NCI-H1105 (cell line): Measurements from ENCODE around the gene C16orf78.

ENCODE experiments used
- DNase-seq: peaks from one replicate; lab custom pipeline; 2025; lab: John Stamatoyannopoulos, UW

C16orf78 gene, protein sequence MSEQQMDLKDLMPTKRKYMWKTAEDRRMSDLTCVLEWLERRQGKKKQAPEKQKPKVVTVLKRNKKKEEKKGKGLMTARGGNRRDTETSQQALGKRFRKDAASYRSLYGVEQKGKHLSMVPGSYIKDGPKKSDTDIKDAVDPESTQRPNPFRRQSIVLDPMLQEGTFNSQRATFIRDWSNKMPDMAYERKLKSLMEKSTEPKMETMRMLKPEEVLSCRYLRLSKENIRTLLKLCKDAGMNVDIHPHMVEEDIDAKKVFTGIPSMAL

DNA sequence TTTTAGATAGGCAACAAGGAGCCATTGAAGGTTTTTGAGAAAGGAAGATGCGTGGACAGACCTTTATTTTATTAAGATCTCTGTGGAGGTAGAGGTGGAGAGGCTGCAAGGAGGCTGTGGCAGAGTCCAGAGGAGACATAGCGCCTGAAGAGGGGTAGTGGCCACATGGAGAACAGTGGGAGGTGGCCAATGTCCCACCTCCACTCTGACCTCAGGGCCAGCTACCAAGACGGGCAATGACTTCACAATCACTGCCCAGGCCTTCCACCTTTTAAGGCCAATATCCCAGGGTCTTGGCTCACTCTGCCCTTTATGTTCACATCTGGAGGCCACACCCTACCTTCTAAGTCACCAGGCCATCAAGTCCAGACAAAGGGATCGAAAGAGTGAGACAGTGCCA lies at the start of gene C16orf78:
Gene C16orf78, plus strand, starts transcription at position 301 of the 400 bp plus-strand sequence. CDS start 136 bp downstream, outside the sequence.
- DNase-seq = no peak

DNA sequence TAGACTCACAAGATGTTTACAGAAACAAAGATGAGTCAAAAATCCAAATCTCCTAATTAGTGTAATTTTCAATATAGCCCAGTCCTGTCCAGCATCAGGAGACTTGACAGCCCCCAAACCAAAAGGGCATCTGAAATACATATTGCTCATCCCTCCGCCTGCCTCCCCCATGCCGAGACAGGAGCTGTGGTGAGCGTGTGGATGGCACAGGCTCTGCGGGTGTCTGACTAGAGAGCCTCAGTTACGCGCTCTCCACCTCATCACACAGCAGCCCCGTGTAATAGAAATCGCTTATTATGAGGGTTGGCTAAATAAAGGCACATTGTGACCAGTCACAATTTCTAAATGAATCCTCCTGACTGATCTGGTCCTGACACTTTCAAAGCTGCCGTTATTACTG lies 48.9 kb upstream of the C16orf78 start:
- DNase-seq = no peak

DNA sequence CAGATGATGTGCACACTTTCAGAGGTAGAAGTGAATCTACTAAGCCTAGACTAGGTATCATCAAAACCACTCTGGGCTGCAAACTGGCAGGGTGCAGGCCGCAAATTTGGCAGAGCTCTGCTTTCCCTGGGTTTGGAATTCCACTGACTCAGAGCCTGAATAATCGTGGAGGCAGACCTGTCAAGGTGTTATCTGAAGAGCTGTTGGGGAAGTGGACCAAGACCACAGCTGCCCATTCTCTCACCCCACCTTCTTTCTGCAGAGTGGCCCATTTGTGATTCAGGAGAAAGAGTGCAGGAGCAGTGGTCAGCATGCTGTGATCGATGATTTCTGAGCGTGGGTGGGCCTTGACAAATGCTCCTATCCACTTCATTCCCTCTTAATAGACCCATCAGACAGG lies 46.1 kb upstream of the C16orf78 start:
- no peak for DNase-seq

DNA sequence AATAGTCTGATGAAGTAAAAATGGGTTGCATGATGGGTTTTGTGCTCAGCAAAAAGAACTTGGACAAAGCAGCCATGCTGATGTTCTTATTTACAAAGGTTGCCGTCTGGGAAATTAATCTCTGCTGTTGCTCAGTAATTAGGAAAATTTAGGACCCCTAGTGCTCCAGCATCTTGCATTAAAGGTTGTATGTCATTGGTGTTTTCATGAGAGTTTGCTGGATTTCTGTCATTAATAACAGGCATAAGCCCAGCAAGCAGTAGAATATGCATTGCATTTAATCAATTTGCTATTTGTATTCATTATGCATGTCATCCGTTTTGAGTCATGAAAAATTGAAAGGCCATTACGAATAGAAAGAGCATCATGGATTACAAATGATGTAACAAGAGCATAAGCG lies 45.3 kb upstream of the C16orf78 start:
- DNase-seq = no peak

DNA sequence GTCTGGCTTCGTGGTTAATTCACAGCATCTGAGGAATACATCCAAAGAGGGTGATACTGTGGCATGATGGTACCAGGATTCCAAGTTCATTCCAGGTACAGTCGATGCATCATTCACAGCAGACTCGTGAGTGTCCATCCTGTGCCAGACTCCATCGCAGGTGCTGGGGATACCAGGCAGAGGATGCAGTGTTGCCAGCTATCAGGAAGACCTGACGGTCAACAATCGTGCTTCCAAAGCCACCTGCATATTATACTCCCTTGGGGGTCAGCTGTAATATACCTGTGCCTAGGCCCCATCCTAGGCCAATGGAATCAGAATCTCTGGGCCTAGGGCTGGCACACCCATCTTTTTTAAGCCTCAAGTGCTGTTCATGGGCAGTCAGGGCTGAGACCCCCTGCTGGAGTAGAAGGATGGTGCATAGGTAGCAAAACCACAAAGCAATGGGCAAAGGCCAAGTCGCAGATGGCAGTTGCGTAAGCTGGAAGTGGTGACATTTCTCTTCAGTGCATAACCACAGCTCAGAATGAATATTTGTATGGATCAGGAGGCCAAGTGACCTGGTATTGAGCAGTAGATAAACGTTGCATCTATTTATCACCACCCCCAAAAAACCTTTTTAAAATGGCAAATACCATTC lies 42.9 kb upstream of the C16orf78 start:
- no peak for DNase-seq

DNA sequence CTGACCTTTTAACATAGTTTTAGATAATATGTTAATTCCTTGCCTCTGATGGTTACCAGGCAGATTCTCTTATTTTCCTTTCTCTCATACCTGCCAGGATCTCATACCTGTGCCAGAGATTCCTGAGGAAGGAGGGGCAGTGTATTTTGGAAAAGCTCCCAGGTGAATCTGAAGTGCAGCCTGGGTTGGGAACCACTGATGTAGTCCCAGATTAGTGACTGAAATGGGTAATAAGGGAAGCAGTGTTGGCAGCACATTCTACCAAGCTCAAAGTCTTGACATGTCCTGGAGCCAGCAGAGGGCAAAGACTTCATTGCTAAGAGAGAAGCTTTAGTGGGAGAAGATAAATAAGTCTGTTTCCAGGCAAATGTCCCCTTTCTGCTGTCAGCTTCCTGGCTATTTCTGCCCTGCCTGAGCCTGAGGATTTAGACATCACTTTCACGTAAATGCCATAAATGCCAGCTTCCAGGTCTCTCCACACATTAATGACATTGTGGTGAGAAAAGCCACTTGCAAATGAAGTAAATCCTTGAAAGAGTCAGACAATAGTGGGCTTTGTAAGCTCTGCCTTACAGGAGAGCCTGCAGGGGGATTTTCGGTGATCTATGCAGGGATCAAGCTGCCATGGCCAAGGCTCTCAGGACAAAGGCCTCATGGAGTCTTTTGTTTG lies 40.9 kb upstream of the C16orf78 start:
- no peak for DNase-seq

DNA sequence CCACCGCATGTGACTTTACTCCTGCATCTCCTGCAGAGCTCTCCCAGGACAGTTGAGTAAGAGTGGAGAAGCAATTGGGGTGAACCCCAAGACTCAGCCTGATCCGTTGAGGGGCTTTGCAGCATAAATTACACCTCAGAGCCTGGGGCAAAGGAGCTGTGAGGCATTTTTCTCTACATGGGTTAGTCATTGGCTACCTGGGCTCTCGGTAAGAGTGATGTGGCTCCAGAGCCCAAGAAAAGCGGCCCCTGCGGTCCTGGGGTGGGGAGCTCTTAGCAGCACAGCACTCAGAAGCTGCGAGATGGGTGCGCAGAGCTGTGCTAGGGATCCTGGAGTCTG lies 40.4 kb upstream of the C16orf78 start:
- DNase-seq = no peak

DNA sequence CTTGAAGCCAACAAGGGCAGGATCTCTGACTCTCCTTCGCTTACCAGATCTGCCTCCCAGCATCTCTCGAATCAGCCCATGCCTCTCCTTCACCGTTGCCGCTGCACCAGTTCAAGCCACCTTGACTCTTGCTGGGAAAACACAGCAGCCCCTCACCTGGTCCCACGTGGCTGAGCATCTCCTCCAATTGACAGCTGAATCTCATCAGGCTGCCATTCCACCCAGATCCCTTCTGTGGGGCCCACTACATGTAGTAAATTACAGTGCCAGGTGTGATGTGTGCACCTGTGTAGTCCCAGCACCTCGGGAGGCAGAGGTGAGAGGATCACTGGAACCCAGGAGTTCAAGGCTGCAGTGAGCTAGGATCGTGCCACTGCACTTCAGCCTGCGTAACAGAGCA lies 37.8 kb upstream of the C16orf78 start:
- no peak for DNase-seq

DNA sequence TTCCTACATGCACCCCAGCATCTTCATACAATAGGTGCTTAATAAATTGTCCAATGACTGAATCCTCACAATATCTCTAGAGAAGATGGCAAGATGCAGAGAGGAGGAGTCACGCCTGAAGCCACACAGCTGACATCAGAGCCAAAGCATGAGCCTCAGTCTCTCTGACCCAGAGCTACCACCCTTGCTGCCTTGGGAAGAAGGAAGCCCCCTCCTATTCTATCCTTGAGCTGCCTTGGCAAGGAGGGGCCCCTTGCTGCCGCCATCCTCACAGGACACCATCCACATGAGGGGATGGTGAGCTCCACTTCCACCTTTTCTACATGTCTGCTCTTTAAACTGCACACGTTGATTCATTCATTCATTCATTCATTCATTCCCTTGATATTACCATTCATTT lies 37.0 kb upstream of the C16orf78 start:
- DNase-seq = no peak

DNA sequence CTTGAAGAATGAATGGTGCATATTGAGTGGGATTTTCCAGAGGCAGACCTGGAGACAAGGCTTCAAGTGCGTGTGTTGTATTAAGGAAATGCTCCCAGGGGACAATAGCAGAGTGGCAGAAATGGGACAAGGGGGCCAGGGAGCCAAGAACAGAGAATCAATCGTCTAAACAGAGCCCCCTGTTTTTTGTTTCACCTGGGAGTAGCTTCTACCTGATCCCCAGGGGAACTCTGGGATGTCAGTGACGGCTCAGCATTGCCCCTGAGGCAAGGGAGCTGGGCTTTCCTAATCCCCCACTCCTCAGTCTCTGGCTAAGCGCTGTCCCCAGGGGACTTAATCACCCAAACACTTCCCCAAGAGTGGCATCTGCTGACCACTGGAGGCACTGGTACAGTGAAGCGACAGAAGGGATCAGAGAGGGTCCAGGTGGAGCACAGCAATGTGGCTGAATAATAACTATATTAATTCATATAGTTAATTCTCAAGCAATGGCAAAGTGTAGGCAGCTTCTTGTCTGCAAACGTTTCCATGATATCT lies 35.7 kb upstream of the C16orf78 start:
- peak; percentile 15 for DNase-seq

DNA sequence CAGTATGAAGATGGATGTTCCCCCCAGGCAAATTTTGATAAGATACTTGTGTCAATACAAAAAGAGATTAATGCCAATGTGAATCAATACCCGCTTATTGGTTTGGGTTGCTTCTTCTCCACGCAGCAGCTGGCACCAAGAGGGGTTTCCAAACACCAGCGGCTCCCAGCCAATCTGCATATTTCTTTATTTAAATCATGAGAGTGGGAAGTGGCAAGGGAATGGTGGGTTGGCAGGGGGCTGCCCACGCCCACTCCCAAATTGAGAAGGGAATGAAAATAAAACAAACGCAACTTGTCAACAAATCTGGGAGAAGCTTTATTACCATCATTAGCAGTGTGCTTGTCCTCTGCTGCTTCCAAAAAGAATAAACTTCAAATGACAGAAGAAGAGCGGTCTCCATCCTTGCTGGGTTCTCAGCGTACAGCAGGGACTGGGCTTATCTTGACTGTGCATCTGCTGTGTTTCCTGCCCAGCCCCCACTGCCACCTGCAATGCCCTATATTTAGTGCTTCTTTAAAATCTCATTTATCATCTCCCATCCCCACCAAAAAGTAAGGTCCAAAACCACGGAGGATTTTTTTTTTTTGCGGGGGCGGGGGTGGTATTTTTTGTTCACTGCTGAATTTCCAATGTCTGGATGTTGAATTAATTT lies 34.9 kb upstream of the C16orf78 start:
- DNase-seq = no peak

DNA sequence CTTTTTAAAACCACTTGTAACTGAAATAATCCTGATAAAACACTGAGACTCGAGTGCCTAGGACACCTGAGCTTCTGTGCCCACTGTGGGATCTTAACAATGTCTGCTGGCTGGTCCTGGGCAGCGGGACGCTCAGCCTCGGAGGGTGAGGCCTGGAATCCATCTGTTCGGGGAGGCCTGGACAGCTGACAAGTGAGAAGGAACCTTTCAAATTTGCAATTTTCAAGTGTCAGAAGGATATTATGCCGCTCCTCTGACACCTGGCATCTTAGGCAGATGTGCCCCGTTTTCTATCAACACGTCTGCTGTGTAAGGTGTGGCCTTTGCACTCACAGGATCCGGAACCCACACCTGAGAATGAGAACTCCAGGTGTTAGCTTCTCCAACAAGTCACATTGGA lies 33.1 kb upstream of the C16orf78 start:
- DNase-seq = no peak

DNA sequence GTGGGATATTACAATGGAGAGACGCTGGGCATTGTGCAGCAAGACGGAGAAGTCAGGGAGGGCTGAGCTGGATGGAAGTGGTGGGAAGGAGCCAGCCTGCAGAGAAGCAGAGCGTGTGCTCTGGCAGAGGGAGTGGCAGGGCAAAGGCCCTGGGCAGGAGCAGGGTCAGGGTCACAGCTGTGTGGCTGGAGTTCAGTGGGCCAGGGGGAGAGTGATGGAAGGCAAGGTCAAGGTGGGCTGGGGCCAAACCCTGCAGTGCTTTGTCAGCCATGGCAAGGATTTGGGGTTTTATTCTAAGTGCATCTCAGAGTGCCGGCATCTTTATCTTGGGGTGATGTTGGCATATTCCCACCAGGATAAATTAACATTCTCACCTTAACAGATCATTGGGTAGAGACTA lies 31.9 kb upstream of the C16orf78 start:
- DNase-seq = no peak

DNA sequence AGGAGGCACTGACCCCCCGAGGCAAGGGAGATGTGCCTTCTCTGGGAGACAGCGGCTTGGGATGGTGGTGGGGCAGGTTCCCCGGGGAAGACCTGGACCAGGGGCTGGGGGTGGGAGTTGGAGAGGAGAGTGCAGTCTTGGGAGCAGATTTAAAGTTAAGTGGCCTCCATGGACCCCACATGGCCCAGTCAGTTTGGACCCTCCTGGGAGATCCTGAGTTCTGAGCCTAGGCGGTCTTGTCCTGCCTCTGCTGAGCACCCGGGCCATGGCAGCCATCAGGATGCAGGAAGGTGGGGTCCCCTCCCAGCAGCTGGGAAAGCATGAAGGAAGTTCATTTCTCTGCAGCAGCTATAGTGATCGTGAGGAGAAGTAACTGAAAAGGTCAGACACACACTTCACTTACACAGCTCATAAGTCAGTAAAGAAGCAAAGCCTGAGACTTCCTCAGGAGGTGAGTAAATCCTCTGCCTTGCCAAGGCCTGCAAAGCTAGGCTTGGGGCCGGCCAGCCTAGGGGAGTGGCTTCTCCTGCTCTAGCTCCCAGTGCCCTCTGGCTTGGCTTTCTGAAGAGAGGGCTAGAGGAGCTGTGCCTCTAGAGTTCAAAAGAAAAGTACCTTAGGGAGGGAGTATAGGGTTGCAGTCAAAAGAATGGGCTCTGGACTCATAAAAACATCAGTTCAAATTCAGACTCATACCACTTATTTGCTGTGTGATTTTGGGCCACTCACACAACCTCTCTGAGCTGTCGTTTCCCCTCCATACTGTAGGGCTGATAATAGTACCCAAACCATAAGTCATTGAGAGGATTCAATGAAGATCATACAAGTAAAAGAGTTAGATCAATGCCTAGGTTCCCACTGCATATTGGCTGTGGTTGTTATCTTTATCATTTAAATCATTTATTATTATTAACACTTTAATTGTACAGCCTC lies 31.0 kb upstream of the C16orf78 start:
- DNase-seq = no peak

DNA sequence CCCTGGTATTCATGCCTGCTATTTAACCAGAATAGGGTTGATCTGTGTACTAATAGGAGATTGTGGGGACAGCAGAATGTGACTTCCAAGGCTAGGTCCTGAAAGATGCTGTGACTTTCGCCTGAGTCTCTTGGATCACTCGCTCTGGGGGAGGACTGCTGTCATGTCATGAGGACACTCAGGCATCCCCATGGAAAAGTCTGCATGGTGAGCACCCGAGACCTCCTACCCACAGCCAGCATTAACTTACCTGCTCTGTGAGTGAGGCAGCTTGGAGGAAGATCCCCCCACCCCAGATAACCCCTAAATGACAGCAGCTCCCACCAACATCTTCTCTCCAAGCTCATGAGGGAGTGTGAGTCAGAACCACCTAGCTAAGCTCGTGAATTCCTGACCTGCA lies 30.3 kb upstream of the C16orf78 start:
- DNase-seq = no peak

DNA sequence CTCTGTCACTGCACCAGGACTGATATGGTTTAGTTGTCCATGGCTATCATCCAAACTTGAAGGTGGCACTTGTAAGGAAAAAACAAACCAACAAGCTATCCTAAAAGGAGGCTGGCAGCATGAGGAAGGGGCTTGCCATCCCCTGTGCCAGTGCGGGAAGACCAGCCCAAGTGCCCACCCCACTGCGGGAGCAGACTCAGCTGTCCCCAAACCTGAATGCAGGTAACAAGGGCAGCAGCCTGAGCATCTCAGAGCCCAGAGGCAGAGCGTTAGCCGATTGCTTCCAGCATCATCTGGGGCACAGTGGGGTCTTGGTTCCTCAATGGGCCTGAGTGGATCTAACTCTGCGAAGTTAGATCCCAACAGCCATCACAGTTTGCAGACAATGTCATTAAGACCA lies 29.2 kb upstream of the C16orf78 start:
- DNase-seq = no peak

DNA sequence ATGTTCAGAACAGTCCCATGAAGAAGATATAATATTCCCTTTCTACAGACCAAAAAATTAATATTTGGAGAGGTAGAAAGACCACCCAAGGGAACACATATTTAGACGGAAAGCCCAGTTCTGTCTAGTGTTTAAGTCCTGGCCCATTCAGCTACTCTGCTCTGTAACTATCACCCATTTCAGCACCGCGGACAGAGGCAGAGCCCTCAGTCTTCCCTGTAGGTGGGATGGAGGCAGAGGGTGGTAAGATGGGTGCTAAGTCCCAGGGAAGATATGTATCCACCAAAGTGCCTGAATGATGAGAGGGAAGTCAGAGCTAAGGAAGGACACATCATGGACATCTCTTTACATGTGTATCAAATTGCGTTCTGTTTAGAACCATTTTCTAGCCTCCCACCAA lies 27.8 kb upstream of the C16orf78 start:
- no peak for DNase-seq

DNA sequence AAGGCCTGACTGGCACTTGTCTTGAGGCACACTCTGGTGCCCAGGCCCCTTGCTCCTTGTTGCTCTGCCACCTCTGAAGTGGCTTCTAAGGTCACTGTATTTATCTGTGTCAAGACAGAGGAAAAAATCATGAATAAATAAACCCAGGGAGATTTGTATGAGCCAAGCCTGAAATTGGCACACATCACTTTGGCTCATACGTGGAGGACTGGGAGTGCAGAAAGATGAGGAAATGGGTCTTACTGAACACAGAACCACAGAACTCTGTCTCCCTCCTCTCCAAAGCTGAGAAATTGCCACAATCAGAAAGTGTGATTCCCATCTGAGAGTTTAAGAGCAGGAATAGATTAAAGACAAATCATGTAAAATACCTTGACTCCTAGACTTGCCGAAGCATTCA lies 27.1 kb upstream of the C16orf78 start:
- no peak for DNase-seq

DNA sequence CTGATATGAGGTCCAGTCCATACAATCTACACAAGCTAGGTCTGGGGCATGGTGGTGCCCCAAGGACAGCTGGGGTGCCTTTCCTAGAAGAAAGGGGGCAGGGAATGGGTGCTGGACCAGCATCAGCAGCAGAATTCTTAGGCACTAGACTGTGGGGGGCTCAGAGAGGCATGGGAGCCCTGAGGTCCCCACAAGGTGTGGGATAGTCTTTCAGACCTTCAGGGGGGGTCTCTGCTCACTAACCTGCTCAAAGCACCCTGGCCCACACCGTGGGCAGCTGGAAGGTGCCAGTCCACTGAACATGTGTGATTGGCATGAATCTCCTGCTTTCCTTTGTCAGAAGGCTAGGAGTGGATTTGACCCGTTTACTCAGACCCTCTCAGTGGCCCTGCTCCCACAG lies 26.1 kb upstream of the C16orf78 start:
- no peak for DNase-seq

DNA sequence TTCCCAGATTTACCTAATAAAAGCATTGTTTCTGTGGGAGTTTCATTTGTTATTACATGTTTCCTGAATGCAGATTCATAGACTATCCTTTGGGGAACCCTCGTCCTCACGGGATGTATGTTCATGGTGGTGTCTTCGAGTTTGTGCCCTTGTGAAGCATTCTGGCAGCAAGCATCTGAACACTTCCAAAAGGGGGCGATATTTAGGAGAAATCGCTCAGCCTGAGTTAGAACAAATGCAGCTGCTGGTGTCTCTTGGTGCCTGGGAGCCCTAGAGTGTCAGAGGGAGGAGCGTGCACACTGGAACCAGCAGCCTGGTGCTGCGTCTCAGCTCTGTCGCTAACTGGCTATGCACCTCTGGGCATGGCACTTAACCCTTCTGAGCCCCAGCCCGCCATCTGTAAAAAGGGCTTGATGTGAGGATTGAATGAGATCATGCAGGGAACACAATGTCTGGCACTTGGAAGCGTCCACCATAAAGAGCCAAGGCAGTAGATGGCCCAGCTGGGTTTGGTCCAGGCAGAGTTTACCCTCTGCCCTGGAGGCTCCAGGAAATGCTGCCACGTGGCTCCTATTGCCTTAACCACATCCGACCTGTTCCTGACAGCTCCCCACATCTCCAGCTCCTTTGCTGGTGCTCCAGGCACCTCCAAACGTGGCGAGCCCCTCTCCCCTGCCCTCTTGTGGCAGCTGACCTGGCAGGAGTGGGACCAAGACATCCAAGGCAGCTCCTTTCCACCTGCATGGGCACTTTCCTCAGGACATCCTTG lies 25.0 kb upstream of the C16orf78 start:
- no peak for DNase-seq
